PC-3 (cell line): Measurements from ENCODE around the gene NFIL3. TPM values are rescaled to one million over a fixed set of nuclear protein-coding genes. Genes with fewer than 3 reads are reported as not detected.

Source experiments
- ATAC-seq: fragments of 200-7000 bp; cut with Tn5 transposase; 2 replicates; pipeline ENCODE4 v1.9.1; 2020; ENCODE audit warnings: mild to moderate bottlenecking, moderate library complexity
- BruUV-seq: library from RNA; stranded (reverse); fragments of 400-500 nt; replicated peaks from 2 replicates; lab custom pipeline; 2021; lab: Mats Ljungman, UMichigan
- CTCF ChIA-PET: fragments of 300-600 bp; sonication (Branson Sonifier 250); formaldehyde crosslinking; loops from one replicate; lab custom pipeline; 2022; ENCODE audit warnings: antibody characterized with exemption; lab: Charles Lee
- POLR2A ChIA-PET: fragments of 300-600 bp; sonication (Branson Sonifier 250); formaldehyde crosslinking; loops from one replicate; lab custom pipeline; 2022; ENCODE audit warnings: antibody characterized with exemption; ENCODE audit not compliant: unreplicated experiment; lab: Charles Lee
- DNase-seq: peaks from one replicate; pipeline ENCODE4 v3.0.0-alpha.2; 2015
- H2AFZ ChIP-seq: fragments of 300-600 bp; sonication (generic); 2 replicates; pipeline ENCODE4 v1.6.0; 2016; ENCODE audit warnings: antibody characterized with exemption, low read length
- H3F3A ChIP-seq: fragments of 300-600 bp; sonication (generic); one replicate; pipeline ENCODE4 v1.6.0; 2017; ENCODE audit warnings: antibody characterized with exemption, low read length, control low read depth, mild to moderate bottlenecking; ENCODE audit not compliant: unreplicated experiment
- H3K27ac ChIP-seq: fragments of 300-600 bp; sonication (generic); 2 replicates; pipeline ENCODE4 v1.5.1; 2016; ENCODE audit warnings: mild to moderate bottlenecking, low read length
- H3K27me3 ChIP-seq: fragments of 300-600 bp; sonication (generic); 2 replicates; pipeline ENCODE4 v1.6.1; 2016; ENCODE audit warnings: low read length, mixed read lengths
- H3K36me3 ChIP-seq: fragments of 300-600 bp; sonication (generic); 2 replicates; pipeline ENCODE4 v1.6.1; 2016; ENCODE audit warnings: low read depth, mixed run types, low read length, mixed read lengths
- H3K4me1 ChIP-seq: fragments of 300-600 bp; sonication (generic); 2 replicates; pipeline ENCODE4 v1.5.1; 2016; ENCODE audit warnings: low read length; ENCODE audit not compliant: insufficient read depth
- H3K4me2 ChIP-seq: fragments of 300-600 bp; sonication (generic); 2 replicates; pipeline ENCODE4 v1.6.0; 2016; ENCODE audit warnings: low read length
- H3K4me3 ChIP-seq: fragments of 300-600 bp; sonication (generic); 2 replicates; pipeline ENCODE4 v1.5.1; 2016; ENCODE audit warnings: mild to moderate bottlenecking, low read length, mixed read lengths
- H3K79me2 ChIP-seq: fragments of 300-600 bp; sonication (generic); 2 replicates; pipeline ENCODE4 v1.6.1; 2017; ENCODE audit warnings: low read length, mixed read lengths
- H3K9ac ChIP-seq: fragments of 300-600 bp; sonication (generic); 2 replicates; pipeline ENCODE4 v1.6.0; 2016; ENCODE audit warnings: mild to moderate bottlenecking, low read length
- H3K9me2 ChIP-seq: fragments of 300-600 bp; sonication (generic); replicated peaks from 2 replicates; pipeline ENCODE4 v1.6.1; 2016; ENCODE audit warnings: mixed run types, low read length, mixed read lengths
- H3K9me3 ChIP-seq: fragments of 300-600 bp; sonication (generic); 2 replicates; pipeline ENCODE4 v1.6.1; 2016; ENCODE audit warnings: low read length, mixed read lengths
- H4K20me1 ChIP-seq: fragments of 300-600 bp; sonication (generic); 2 replicates; pipeline ENCODE4 v1.6.1; 2016; ENCODE audit warnings: low read length, mixed read lengths
- EZH2 ChIP-seq: fragments of 300-600 bp; sonication (generic); IDR thresholded peaks from one replicate; pipeline ENCODE4 v1.6.1; 2017; ENCODE audit warnings: antibody characterized with exemption, mild to moderate bottlenecking, low read length; ENCODE audit not compliant: unreplicated experiment
- EZH2phosphoT487 ChIP-seq: fragments of 300-600 bp; sonication (generic); IDR thresholded peaks from 2 replicates; pipeline ENCODE4 v1.6.1; 2018; ENCODE audit warnings: mild to moderate bottlenecking, antibody characterized with exemption, low read length, borderline replicate concordance
- intact Hi-C: fragments of 100-400 bp; cut with micrococcal nuclease; formaldehyde crosslinking; loops from 2 replicates; pipeline ENCODE4 v1.9.0; 2023
- total RNA-seq: library from RNA; depleted of rRNA; stranded (reverse); fragments of >200 nt; gene quantifications from 2 replicates; pipeline ENCODE4 v1.2.3, GENCODE V29; 2014
- TF ChIP-seq, protein P1 (sequence below): fragments of 300-600 bp; sonication (generic); conservative IDR thresholded peaks from 2 replicates; pipeline ENCODE4 v1.5.1; 2017; ENCODE audit warnings: antibody characterized with exemption, low read depth, mild to moderate bottlenecking, low read length

NFIL3 gene
- total RNA-seq, 1 experiment from 2014 or later: 5.4 TPM

- H3K4me2 ChIP-seq: no peak overlapping the region
- no peaks in the 10 kb centered on the region for H4K20me1 ChIP-seq
- H3K27me3 ChIP-seq: no peaks in the 10 kb centered on the region
- H2AFZ ChIP-seq: no peak overlapping the region
- H3K9ac ChIP-seq: no peak overlapping the region
- TF ChIP-seq, protein P1, sequence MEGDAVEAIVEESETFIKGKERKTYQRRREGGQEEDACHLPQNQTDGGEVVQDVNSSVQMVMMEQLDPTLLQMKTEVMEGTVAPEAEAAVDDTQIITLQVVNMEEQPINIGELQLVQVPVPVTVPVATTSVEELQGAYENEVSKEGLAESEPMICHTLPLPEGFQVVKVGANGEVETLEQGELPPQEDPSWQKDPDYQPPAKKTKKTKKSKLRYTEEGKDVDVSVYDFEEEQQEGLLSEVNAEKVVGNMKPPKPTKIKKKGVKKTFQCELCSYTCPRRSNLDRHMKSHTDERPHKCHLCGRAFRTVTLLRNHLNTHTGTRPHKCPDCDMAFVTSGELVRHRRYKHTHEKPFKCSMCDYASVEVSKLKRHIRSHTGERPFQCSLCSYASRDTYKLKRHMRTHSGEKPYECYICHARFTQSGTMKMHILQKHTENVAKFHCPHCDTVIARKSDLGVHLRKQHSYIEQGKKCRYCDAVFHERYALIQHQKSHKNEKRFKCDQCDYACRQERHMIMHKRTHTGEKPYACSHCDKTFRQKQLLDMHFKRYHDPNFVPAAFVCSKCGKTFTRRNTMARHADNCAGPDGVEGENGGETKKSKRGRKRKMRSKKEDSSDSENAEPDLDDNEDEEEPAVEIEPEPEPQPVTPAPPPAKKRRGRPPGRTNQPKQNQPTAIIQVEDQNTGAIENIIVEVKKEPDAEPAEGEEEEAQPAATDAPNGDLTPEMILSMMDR: no peak
- TF ChIP-seq EZH2phosphoT487 (no peak), EZH2 (no peak)
- no peaks in the 10 kb centered on the region for H3K9me2 ChIP-seq
- intact Hi-C loops: no loop called here
- H3K79me2 ChIP-seq: no peaks in the 10 kb centered on the region
- no peaks in the 10 kb centered on the region for H3K9me3 ChIP-seq
- no peaks in the 10 kb centered on the region for H3K4me1 ChIP-seq
- no peak overlapping the region for H3K4me3 ChIP-seq
- no peaks in the 10 kb centered on the region for H3F3A ChIP-seq
- no peaks in the 10 kb centered on the region for H3K36me3 ChIP-seq
- no peak overlapping the region for H3K27ac ChIP-seq
- DNase-seq (no peak), ATAC-seq (no peak)
- ChIA-PET POLR2A (no interaction called here), CTCF (no interaction called here)
- BruUV-seq: no TSS peak
Measured at GRCh38 chr9:91451431-91452270, 28.0 kb upstream of the NFIL3 start.

- TF ChIP-seq EZH2phosphoT487: no peak
- no peak for TF ChIP-seq EZH2
- TF ChIP-seq, protein P1: no peak
- Histone ChIP-seq H3K9me3 (no peaks in the 10 kb centered on the region), H3K4me3 (no peak overlapping the region), H3K27me3 (no peaks in the 10 kb centered on the region), H3K79me2 (no peaks in the 10 kb centered on the region), H3K9ac (no peak overlapping the region), H3K9me2 (no peaks in the 10 kb centered on the region), H2AFZ (no peak overlapping the region), H3F3A (no peaks in the 10 kb centered on the region), H3K4me2 (no peak overlapping the region), H3K4me1 (no peaks in the 10 kb centered on the region), H3K27ac (no peak overlapping the region), H4K20me1 (no peaks in the 10 kb centered on the region), H3K36me3 (no peaks in the 10 kb centered on the region)
- no TSS peak for BruUV-seq
- intact Hi-C loops: no loop called here
- ATAC-seq (no peak), DNase-seq (no peak)
- CTCF ChIA-PET: no interaction called here
- POLR2A ChIA-PET: no interaction called here
Measured at GRCh38 chr9:91445135-91445534, 21.5 kb upstream of the NFIL3 start.

- ChIA-PET CTCF (no interaction called here), POLR2A (no interaction called here)
- H3K4me2 ChIP-seq: no peak overlapping the region
- H3F3A ChIP-seq: no peaks in the 10 kb centered on the region
- no peaks in the 10 kb centered on the region for H3K4me1 ChIP-seq
- no peaks in the 10 kb centered on the region for H3K9me3 ChIP-seq
- H3K9ac ChIP-seq: no peak overlapping the region
- H3K27ac ChIP-seq: no peak overlapping the region
- H3K4me3 ChIP-seq: no peak overlapping the region
- DNase-seq: no peak
- no peaks in the 10 kb centered on the region for H3K36me3 ChIP-seq
- TF ChIP-seq EZH2phosphoT487 (no peak), EZH2 (no peak)
- TF ChIP-seq, protein P1: no peak
- intact Hi-C loops: no loop called here
- H4K20me1 ChIP-seq: no peaks in the 10 kb centered on the region
- no TSS peak for BruUV-seq
- no peaks in the 10 kb centered on the region for H3K9me2 ChIP-seq
- no peaks in the 10 kb centered on the region for H3K79me2 ChIP-seq
- H3K27me3 ChIP-seq: no peaks in the 10 kb centered on the region
- ATAC-seq: no peak
- H2AFZ ChIP-seq: no peak overlapping the region
Measured at GRCh38 chr9:91443994-91444392, 20.4 kb upstream of the NFIL3 start.
